Panc1 (cell line): ENCODE results near the gene VPS50. TPM values are rescaled to one million over a fixed set of nuclear protein-coding genes. Genes with fewer than 3 reads are reported as not detected.

Experiments used
- ATAC-seq: fragments of 200-7000 bp; cut with Tn5 transposase; 2 replicates; pipeline ENCODE4 v1.9.1; 2020; ENCODE audit warnings: mild to moderate bottlenecking, moderate library complexity
- BruUV-seq: library from RNA; stranded (reverse); fragments of 400-500 nt; replicated peaks from 2 replicates; lab custom pipeline; 2021; lab: Mats Ljungman, UMichigan
- CTCF ChIA-PET: fragments of 300-600 bp; sonication (Branson Sonifier 250); formaldehyde crosslinking; loops from one replicate; lab custom pipeline; 2022; ENCODE audit warnings: antibody characterized with exemption; lab: Charles Lee
- POLR2A ChIA-PET: fragments of 300-600 bp; sonication (Branson Sonifier 250); formaldehyde crosslinking; loops from one replicate; lab custom pipeline; 2022; ENCODE audit warnings: antibody characterized with exemption; lab: Charles Lee
- DNase-seq: peaks from one replicate; pipeline ENCODE4 v3.0.0-alpha.2; 2010; ENCODE audit warnings: low read depth, low spot score
- H3K27ac ChIP-seq: 2 replicates; pipeline ENCODE4 v1.5.1; 2011; ENCODE audit warnings: mild to moderate bottlenecking, low read length, inconsistent platforms
- H3K27me3 ChIP-seq: fragments of 200-500 bp; sonication (Bioruptor generic); 2 replicates; pipeline ENCODE4 v1.6.0; 2014; ENCODE audit warnings: low read length, inconsistent platforms; ENCODE audit not compliant: control insufficient read depth, insufficient read depth
- H3K36me3 ChIP-seq: fragments of 200-500 bp; sonication (Bioruptor generic); 2 replicates; pipeline ENCODE4 v1.5.1; 2014; ENCODE audit warnings: inconsistent platforms, mild to moderate bottlenecking, low read length, moderate library complexity; ENCODE audit not compliant: control insufficient read depth, insufficient read depth
- H3K4me1 ChIP-seq: 2 replicates; pipeline ENCODE4 v1.5.1; 2011; ENCODE audit warnings: inconsistent platforms, mild to moderate bottlenecking, low read length, moderate library complexity; ENCODE audit not compliant: control insufficient read depth, insufficient read depth
- H3K4me3 ChIP-seq, 2 experiments: 2 replicates each; pipeline ENCODE4 v1.5.1; 2011 to 2012; ENCODE audit warnings: low read depth in 2 of 2, low read length in 2 of 2, mild to moderate bottlenecking in 2 of 2, inconsistent platforms in 1 of 2, moderate library complexity in 1 of 2
- H3K9me3 ChIP-seq: fragments of 200-500 bp; sonication (Bioruptor generic); 2 replicates; pipeline ENCODE4 v1.5.1; 2014; ENCODE audit warnings: low read depth, mild to moderate bottlenecking, inconsistent platforms, low read length, moderate library complexity; ENCODE audit not compliant: control insufficient read depth, insufficient read depth
- CTCF ChIP-seq: fragments of 450-650 bp; IDR thresholded peaks from 2 replicates; pipeline ENCODE4 v1.5.1; 2017; ENCODE audit warnings: mild to moderate bottlenecking
- REST ChIP-seq, 2 experiments: IDR thresholded peaks; 2 replicates each; pipeline ENCODE4 v1.6.1; 2011 to 2012; ENCODE audit warnings: low read depth in 2 of 2, control low read depth in 1 of 2, low read length in 1 of 2, mild to moderate bottlenecking in 1 of 2, moderate library complexity in 1 of 2; ENCODE audit not compliant: insufficient read depth in 1 of 2
- SIN3A ChIP-seq: IDR thresholded peaks from 2 replicates; pipeline ENCODE4 v1.6.1; 2012; ENCODE audit warnings: low read depth, mild to moderate bottlenecking, low read length, moderate library complexity, borderline replicate concordance; ENCODE audit not compliant: insufficient read depth
- TCF7L2 ChIP-seq: IDR thresholded peaks from 2 replicates; pipeline ENCODE4 v1.6.1; 2011; ENCODE audit warnings: mild to moderate bottlenecking, low read depth, low read length, inconsistent platforms
- in situ Hi-C: cut with HindIII; loops from 2 replicates; pipeline ENCODE4 v1.10.0; 2016; ENCODE audit warnings: low sequenced_read_pairs, low pct_unique_long_range_greater_than_20kb
- intact Hi-C: fragments of 100-400 bp; cut with micrococcal nuclease; formaldehyde crosslinking; loops from one replicate; pipeline ENCODE4 v1.10.0; 2022; ENCODE audit not compliant: unreplicated experiment
- total RNA-seq: library from RNA; stranded (reverse); gene quantifications from one replicate; pipeline ENCODE4 v1.2.1, GENCODE V29; 2021; ENCODE audit not compliant: unreplicated experiment

VPS50 gene
- total RNA-seq, 1 experiment from 2014 or later: 14.6 TPM

GRCh38 chr7:93245525-93246432, 13.6 kb downstream of the VPS50 start:
- intact Hi-C loops: loop anchor here (2.0 to 10.0 kb wide), 4 partner anchors 129 to 839 kb away; no protein-coding TSS in a partner anchor
- Histone ChIP-seq H3K27me3 (no peaks in the 10 kb centered on the region), H3K27ac (no peak overlapping the region), H3K4me3 (no peak overlapping the region), H3K9me3 (no peaks in the 10 kb centered on the region), H3K4me1 (no peaks in the 10 kb centered on the region), H3K36me3 (no peaks in the 10 kb centered on the region; the same call in 1 of the 2 replicates)
- ChIA-PET CTCF (interaction anchor here (1.1 kb wide), 1 partner anchor 128 kb away, joined by 3 read pairs; no protein-coding TSS in a partner anchor), POLR2A (no interaction called here)
- ATAC-seq (no peak), DNase-seq (no peak)
- in situ Hi-C loops: no loop called here
- TF ChIP-seq SIN3A (no peak), CTCF (peak; percentile 61; the same call in 1 of the 2 replicates)
- no TSS peak for BruUV-seq

- no peaks in the 10 kb centered on the region for H3K9me3 ChIP-seq
- H3K27me3 ChIP-seq: no peaks in the 10 kb centered on the region
- intact Hi-C loops: loop anchor here (10.0 kb wide), 3 partner anchors 125 to 835 kb away; no protein-coding TSS in a partner anchor
- in situ Hi-C loops: no loop called here
- ATAC-seq (no peak), DNase-seq (no peak)
- no peak overlapping the region for H3K27ac ChIP-seq
- H3K36me3 ChIP-seq: no peaks in the 10 kb centered on the region
- no peak overlapping the region for H3K4me3 ChIP-seq
- CTCF ChIA-PET: no interaction called here
- POLR2A ChIA-PET: no interaction called here
- no peaks in the 10 kb centered on the region for H3K4me1 ChIP-seq
- TF ChIP-seq CTCF: no peak
- TF ChIP-seq SIN3A: no peak
- TF ChIP-seq REST (IDR thresholded peaks at IDR 0.05; ENCODE audit: insufficient read depth in 1 of 2, low read depth in 2 of 2, low read length in 1 of 2): peak; percentile 62 to 66; a peak in 2 of 4 replicates
- no peak for TF ChIP-seq TCF7L2
- no TSS peak for BruUV-seq
These were observed 17.5 kb downstream of the VPS50 start for GRCh38 chr7:93249491-93250148.
